HG03045 (cell line): ENCODE data around the gene LRSAM1.

Source experiments
- ATAC-seq: cut with Tn5 transposase; IDR thresholded peaks from one replicate; pipeline ENCODE4 v1.9.1; 2021; ENCODE audit warnings: mild to moderate bottlenecking, moderate library complexity; ENCODE audit not compliant: unreplicated experiment

The LRSAM1 gene

GRCh38 chr9:127424676-127424999, 26.7 kb upstream of the LRSAM1 start:
- ATAC-seq, result peak; percentile 18

- ATAC-seq, result no peak
These were observed 24.6 kb upstream of the LRSAM1 start for GRCh38 chr9:127426756-127427155.

GRCh38 chr9:127428348-127428747, 23.0 kb upstream of the LRSAM1 start:
- no peak for ATAC-seq

- ATAC-seq, result no peak
These were observed 20.9 kb upstream of the LRSAM1 start for GRCh38 chr9:127430415-127430814.

- ATAC-seq, result no peak
These were observed 13.6 kb upstream of the LRSAM1 start for GRCh38 chr9:127437497-127438264.

GRCh38 chr9:127438394-127438793, 12.9 kb upstream of the LRSAM1 start:
- no peak for ATAC-seq

GRCh38 chr9:127444283-127444920, 6.9 kb upstream of the LRSAM1 start:
- no peak for ATAC-seq

GRCh38 chr9:127444921-127445850, 6.1 kb upstream of the LRSAM1 start:
- no peak for ATAC-seq

GRCh38 chr9:127445851-127446712, 5.2 kb upstream of the LRSAM1 start:
- ATAC-seq, result no peak

- no peak for ATAC-seq
These were observed 4.4 kb upstream of the LRSAM1 start for GRCh38 chr9:127446713-127447415.

GRCh38 chr9:127447416-127448111, 3.7 kb upstream of the LRSAM1 start:
- ATAC-seq, result no peak

GRCh38 chr9:127448112-127448805, 3.1 kb upstream of the LRSAM1 start:
- ATAC-seq, result no peak

- ATAC-seq, result no peak
These were observed 1.9 kb upstream of the LRSAM1 start for GRCh38 chr9:127449332-127449966.

GRCh38 chr9:127450243-127450760, 1.0 kb upstream of the LRSAM1 start:
- ATAC-seq, result no peak

- ATAC-seq, result no peak
These were observed 223 bp downstream of the LRSAM1 start for GRCh38 chr9:127451608-127451857.

- ATAC-seq, result peak; percentile 2
These were observed 747 bp downstream of the LRSAM1 start for GRCh38 chr9:127451858-127452656.

GRCh38 chr9:127452691-127453090, 1.4 kb downstream of the LRSAM1 start:
- ATAC-seq, result no peak
